OCI-LY3 (cell line): ENCODE data around the gene NSG1.

ENCODE experiments used
- EZH2phosphoT487 ChIP-seq: fragments of 200-600 bp; shearing (Covaris generic); IDR thresholded peaks from 2 replicates; pipeline ENCODE4 v1.6.1; 2018; ENCODE audit warnings: antibody characterized with exemption, mixed run types, low read depth
- TF ChIP-seq, protein P1 (sequence below): fragments of 200-600, 300-600 bp; sonication (generic); IDR thresholded peaks from 2 replicates; pipeline ENCODE4 v1.5.1; 2014; ENCODE audit warnings: antibody characterized with exemption, low read length, low read depth

DNA sequence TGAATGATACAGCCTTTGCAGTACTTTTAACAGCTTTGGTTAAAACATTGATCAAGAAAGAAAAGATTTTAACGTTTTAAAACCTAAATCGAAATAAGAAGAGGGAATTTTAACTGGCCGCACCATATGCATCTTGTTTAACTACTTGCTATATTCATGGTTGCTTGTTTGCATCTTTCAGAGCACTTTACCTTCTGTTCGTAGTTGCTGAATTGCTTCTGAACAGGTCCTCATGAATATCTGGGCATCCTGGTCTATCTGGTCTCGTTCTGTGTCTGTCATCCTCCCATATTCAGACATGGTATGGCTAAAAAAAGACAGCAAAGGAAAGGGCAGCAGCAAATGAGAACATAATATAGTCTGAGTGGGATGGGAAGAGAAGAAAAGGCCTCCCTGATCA lies 72.3 kb downstream of the NSG1 start:
- TF ChIP-seq EZH2phosphoT487: no peak
- TF ChIP-seq, protein P1, sequence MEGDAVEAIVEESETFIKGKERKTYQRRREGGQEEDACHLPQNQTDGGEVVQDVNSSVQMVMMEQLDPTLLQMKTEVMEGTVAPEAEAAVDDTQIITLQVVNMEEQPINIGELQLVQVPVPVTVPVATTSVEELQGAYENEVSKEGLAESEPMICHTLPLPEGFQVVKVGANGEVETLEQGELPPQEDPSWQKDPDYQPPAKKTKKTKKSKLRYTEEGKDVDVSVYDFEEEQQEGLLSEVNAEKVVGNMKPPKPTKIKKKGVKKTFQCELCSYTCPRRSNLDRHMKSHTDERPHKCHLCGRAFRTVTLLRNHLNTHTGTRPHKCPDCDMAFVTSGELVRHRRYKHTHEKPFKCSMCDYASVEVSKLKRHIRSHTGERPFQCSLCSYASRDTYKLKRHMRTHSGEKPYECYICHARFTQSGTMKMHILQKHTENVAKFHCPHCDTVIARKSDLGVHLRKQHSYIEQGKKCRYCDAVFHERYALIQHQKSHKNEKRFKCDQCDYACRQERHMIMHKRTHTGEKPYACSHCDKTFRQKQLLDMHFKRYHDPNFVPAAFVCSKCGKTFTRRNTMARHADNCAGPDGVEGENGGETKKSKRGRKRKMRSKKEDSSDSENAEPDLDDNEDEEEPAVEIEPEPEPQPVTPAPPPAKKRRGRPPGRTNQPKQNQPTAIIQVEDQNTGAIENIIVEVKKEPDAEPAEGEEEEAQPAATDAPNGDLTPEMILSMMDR: no peak
